ENCODE measurements around the gene ARPC1A.

DNA sequence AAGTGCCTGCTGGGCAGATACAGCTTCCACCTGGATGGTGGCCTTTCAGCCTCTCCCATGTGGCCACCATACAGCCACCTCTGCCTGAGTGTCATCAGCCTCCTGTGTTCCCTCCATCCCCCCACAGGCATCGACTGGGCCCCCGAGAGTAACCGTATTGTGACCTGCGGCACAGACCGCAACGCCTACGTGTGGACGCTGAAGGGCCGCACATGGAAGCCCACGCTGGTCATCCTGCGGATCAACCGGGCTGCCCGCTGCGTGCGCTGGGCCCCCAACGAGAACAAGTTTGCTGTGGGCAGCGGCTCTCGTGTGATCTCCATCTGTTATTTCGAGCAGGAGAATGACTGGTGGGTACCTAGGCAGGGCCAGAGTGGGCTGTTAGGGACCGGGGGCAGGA, 62.2 kb downstream of the ARPC1A start:
- TF ChIP-seq, protein P1, sequence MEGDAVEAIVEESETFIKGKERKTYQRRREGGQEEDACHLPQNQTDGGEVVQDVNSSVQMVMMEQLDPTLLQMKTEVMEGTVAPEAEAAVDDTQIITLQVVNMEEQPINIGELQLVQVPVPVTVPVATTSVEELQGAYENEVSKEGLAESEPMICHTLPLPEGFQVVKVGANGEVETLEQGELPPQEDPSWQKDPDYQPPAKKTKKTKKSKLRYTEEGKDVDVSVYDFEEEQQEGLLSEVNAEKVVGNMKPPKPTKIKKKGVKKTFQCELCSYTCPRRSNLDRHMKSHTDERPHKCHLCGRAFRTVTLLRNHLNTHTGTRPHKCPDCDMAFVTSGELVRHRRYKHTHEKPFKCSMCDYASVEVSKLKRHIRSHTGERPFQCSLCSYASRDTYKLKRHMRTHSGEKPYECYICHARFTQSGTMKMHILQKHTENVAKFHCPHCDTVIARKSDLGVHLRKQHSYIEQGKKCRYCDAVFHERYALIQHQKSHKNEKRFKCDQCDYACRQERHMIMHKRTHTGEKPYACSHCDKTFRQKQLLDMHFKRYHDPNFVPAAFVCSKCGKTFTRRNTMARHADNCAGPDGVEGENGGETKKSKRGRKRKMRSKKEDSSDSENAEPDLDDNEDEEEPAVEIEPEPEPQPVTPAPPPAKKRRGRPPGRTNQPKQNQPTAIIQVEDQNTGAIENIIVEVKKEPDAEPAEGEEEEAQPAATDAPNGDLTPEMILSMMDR (IDR thresholded peaks at IDR 0.05): no peak
- TF ChIP-seq POLR2AphosphoS5 (IDR thresholded peaks at IDR 0.05): no peak
